ENCODE measurements around the gene AVPR2.

AVPR2 gene

DNA sequence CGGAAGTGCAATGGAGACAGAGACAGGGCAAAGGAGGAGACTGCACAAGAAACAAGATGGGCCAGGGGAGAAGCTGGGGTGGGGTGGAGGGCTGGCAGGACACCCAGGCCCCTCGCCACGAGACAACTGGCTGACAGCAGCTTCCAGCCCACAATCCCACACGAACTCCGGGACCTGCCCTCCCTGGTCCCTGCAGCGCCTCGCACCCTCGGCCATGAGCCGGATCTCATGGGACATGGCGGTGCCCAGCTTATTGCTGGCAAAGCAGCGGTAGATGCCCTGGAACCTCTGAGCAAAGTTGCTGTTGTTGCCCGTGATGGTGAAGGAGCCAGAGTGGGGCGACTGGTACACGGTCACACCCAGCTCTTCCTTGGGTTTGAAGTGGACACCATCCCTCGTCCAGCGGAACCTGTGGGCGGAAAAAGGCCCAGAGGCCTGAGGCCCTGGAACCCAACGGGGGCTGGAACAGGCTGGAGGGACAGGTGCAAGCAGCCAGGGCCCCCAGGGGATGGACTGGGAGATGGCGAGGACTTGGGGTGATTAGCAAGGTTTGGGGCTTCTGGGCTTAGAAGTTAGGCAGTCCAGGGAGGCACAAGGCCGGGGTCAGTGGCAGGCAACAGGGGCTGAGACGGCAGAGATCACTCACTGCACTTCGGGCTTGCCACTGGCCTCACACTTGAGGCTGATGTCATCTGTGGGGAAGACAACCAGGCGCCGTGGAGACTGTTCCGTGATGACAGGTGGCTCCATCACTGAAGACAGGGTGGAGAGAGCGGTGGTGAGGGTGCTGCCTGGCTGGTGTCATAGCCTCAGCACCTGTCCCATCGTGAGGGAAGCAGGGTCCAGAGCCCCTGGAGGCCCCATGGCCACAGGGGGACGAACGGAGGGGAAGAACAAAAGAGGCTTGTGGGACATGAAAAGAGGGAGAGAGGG lies 32.3 kb upstream of the AVPR2 start:
- no peak for DNase-seq

DNA sequence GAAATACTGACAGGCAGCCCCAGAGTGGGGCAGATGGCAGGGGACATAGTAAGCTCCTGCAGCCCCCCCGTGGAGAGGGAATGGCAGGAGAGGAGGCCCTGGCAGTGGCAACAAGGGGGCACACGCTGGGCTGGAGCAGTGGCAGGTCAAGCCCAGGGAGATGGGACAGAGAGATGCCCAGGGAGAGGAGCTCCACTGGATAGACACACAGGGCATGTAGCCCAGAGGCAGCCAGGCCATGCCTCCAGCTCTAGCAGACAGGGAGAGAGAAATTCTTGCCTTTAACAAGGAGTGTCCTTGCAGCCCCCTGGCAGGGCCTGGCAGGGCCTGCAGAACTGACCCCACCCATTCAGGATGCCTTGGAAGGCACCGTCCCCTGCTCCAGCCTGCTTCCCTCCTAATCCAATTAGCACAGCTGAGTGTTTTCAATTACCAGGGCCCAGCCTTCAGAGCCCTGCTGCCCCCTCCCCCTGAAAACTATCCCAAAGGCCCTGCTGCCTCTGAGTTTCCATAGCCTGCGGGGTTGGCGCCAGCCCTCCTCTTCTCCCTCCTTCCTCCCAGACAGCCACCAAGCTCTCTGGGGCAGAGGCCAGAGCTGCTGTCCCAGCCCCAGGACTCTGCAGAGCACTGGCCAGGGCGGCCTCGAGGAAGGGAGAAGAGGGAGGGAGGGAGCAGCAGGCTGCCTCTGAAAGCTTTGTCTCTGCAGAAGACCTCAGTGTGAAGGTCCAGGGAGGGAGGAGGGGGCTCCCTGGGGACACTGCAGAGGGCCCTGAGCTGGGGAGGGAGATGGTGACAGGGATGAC lies 31.0 kb upstream of the AVPR2 start:
- no peak for DNase-seq

DNA sequence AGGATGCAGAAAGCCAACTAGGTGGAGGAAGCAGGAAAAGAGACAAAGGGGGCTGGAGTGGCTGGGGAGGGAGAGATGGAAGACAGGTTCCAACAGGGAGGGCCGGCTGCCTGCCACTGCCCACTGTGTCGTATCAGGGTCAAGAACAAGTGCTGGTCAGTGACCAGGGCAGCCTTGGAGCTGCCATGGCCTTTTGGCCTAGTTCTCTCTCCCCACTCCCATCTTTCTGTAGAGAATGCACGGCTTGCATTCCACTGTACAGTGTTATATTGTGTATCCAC lies 30.4 kb upstream of the AVPR2 start:
- no peak for DNase-seq

DNA sequence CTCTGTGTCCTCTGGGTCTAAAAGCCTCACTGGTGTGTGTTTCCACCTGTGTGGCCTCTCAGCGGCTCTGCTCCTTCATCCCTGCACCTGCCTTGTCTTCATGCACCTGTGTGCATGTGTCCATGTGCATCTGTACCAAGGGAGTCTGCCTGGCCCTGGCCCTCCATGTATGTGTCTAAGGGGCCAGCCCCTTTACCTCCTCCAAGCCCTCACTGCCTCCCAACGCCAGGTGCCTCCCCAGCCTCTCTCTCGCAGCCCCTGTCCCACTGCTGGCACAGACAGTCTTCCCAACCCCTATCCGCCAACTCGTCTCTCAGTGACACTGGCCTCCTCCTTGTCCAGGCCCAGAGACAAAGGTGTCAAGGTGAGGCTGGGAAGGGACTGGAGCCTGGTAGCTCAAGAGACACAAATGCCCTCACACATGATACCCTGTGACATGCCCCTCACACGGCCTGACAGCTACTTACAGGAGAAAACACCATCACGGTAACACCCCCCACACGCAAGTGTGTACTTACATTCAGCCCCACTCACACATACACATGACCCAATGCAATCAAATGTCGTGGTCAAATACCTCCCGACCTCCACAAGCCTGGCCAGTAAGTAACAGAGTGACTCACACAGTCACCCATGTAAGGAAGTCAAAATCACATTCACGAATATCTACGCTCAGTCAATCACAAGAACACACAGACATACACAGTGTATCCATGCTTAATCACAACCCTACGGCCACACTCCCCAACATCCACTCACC lies 29.9 kb upstream of the AVPR2 start:
- DNase-seq = no peak

DNA sequence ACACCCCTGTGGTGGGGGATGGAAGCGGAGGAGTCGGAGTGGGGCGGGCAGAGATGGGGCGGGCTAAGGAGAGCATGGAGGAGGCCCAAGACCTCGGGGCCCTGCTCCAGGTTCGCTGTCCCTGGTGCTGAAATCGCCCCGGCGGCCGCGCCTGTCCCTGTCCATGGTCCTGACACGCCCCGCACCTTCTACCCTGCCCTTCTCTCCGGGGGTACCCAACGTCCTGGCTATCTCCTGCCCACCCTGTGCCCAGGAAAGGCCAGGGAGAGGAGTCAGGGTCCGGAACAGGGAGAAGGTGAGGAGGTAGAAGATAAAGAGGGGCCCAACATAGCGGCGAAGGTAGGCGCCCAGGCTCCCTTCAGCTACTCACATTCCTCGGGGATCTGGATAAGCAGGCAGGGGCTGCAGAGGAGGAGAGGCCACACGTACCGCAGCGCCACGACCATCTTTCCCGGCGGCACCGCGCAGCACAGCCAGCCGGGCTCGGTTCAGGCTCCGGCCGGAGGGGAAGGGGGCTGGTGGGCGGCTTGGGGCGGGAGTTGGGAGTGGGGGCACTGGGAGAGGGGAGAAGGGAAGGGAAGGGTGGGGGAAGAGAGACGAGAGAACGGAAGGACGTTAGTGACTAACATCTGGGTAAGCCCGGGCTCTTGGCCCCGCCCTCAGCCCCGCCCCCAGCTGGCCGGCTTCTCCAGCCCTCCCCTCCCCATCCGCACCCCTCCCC lies 28.9 kb upstream of the AVPR2 start:
- DNase-seq = peak; percentile 54

DNA sequence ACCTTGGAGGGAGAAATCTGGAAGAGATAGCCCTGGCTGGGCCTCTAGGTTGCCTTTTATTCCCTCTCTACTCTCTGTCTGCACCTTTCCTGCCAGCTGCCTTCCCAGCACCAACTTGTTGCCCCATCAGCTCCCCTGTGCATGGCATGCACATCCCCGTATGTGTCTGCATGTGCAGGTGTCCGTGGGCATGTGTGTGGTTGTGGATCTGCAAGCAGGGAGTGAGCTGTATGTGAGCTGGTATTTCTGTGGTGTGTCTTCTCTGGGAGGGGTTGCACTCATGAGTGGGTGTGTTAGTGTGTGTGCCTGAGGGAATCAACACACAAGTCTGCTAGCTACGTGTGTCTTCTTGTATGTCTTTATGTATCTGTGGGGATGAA lies 28.4 kb upstream of the AVPR2 start:
- DNase-seq = no peak

DNA sequence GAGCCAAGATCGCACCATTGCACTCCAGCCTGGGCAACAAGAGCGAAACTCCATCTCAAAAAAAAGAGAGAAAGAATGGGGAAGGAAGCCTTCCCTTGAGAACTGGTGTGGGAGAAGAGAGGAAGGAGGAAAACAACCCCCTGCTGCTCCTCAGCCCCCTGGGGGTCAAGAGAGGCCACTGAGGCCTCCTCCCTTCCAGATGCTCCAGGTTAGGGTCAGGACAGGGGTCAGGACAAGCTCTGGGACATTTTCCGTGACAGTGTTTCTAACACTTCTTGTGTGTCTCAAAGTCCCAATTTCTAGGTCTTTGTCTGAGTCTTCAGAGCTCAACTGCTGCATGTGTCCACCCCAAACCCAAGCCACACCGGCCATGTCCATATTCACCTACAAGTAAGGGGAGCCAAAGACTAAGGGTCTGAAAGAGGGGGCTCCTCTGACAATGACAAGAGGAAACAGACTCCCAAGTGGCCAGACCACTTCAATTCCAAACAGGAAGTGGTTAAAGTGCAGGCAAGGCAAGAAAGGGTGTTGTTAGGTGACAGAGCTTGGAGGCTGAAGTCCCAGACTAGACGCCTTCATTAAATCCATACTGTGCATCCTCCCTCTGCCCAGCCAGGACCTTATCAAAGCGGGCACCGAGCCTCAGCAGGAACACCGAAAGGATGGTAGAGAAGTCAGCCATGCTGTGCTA lies 26.8 kb upstream of the AVPR2 start:
- DNase-seq = no peak

DNA sequence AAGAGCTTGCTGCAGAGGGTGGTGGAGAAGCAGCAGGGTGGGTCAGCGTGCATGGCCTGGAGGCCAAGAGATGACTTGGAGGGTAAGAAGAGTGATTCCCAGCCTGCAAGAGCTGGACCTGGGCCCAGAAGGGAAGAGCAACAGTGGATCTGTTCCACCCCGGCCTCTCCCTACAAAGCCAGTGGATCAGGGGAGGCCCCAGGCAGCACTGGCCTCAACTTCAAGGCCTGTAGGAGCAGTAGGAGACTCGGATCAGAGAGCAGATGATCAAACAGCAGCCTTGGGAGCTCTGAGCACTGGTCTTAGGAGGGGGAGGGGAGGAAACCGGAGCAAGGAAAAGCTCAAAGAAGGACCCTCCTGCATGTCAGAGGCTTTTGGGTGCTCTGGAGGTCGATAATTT lies 26.1 kb upstream of the AVPR2 start:
- no peak for DNase-seq

DNA sequence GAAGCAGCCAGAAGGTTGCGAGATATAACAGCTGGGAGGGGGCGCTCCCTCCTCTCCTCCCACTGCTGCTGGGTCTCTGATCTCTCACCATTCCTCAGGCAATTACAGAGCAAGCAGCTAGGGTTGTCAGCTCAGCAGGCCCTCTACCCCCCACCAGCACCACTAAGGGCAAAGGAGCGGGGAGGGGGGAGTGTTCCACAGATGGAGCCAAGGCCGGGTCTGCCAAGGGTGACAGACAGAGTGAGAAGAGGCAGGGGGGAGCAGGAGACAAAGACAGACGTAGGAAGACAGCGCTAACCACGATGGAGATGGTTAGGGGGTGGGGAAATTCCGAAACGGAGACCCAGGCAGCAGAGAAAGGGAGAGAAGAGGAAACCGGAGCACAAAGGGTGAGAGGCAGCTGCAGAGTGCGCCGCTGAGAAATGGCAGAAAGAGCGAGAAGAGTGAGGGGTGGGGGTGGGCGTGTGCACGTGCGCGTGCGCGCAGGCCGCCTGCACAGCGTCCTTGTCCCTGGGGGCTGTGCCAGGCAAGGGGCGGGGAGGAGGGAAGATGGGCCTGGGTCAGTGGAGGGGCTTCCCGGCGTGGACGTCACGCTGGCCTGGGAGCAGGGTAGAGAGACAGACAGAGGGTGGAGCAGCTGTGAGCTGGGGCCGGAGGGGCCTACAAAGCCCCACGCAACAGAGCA lies 25.4 kb upstream of the AVPR2 start:
- DNase-seq = no peak

DNA sequence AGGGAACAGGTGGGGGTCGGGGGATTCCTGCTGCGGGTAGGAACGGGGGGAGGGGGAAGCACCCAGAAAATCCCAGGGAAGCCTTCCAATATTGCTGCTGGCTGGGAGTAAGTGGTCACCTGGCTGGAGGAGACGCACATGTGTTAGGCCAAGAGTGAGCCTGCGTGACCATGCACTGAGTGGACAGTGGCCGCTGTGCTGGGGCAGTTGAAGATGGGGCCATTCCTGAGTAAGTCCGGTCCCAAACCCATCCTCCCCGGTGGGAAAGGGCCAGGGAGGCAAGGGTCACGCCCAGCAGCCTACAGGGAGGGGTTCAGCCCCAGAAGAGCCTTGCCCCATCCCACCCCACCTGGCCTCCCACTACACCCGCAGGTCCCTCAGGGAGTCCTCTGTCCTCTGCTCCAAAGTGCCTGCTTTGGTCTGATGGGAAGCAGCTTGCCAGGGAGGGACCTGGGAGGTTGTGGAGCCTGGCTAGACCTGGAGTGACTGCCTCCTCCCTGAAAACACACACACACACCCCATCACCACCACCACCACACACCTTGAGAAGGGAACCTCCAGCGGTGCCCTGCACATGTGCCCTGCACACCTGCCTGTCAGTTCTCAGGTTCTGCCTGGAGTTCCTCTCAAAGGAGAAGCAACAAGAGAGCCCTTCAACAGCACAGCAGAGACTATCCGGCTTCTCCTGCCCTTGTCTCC lies 24.6 kb upstream of the AVPR2 start:
- no peak for DNase-seq

DNA sequence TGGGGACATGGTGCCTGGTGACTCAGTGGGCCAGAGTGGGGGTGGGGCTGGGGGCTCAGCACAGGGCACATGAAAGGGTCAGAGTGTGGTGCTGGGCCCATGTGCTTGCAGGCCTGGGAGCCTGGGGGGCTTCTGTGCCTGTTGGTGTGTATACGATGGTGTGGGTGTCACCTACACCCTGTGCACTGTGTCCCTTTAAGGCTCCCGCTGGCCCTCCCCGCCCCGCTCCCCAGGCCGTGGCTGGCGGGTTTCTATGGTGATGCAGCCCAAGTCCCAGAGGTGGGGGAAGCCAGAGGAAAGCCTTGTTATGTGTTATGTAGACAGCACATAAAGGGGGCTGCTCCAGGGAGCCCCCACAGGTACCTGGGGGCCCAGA lies 24.0 kb upstream of the AVPR2 start:
- DNase-seq = no peak

DNA sequence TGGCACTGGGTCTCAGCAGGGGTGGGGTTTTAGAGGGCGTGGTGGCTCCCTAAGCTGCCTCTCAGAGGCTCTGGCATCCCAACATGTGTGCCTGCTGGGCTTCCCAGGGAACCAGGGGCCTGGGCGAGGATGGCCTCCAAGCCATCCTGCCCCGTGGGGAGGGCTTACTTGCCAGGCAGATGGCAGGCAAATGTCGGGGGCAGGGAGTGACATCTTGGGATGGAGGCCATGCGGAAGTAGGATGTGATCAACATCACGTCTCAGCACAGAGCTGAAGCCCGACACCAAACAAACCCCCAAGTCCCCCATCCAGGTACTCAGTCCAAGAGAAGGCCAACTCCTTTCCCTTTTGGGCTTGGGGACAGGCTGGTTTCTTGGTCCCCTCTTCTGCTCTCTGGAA lies 23.2 kb upstream of the AVPR2 start:
- DNase-seq = no peak

DNA sequence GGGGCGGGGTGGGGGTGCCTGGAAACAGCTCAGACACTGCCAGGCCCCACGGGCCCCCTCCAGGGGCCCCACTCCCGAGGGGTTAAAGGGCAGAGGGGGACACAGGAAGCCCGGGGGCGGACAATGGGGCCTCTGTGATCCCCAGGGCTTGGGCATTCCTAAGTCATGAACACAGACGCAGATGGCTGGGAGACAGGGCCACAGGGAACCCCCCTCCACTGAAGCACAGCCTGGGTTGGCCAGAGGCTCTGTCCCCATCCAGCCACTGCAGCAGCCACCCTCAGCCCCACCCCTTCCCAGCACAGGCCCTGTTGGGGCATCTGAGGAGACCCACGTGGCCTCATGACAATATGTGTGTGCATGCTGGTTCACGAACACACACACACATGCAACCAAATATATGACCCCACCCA lies 22.4 kb upstream of the AVPR2 start:
- DNase-seq = no peak

DNA sequence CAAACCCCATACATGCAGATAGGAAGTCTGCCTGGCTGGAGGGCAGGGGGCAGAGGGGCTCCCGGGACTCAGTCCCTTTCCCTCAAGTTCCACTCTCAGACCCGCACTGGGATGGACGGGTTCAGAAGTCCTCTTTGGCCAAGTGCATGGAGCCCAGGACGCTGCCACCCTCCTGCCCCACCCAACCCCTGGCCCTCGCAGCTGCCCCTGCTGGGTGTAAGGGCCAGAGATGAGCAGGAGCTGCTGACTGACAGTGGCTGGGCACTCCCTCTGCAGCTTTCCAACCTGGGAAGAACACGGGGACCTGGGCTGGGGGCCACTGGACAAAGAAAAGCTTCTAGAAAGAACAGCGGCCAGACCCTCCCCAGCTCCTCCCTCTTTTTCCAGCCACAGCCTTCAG lies 21.9 kb upstream of the AVPR2 start:
- no peak for DNase-seq

DNA sequence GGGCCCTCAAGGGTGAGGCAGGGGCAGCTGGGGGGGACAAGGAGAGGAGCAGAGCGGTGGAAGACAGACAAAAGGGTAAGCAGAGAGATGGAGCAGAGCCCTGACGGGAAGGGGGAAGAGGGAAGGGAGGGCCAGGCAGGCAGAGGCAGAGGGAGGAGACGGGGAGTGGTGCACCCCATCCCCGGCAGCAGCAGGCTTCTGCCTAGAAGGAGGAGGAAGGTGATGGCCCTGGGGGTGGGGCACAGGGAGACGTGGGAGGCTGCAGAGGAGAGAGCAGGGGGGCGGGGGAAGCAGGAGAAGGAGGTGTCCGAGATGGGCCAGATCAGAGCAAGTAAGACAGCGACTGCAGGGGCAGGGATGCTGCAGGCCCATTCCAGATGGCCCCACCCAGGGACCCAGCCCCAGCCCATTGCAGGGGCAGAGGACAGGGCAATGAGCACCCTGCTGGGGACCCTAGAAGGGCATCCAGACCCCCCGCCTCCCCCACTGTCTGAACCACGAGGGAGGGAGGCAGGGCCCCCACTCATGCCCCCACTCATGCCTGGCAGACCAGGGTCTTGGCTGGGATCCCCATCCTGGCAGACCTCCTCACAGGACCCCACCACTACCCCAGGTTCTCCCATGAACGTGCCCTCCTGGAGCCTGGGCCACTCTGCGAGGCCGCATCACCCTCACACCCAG lies 21.2 kb upstream of the AVPR2 start:
- no peak for DNase-seq

DNA sequence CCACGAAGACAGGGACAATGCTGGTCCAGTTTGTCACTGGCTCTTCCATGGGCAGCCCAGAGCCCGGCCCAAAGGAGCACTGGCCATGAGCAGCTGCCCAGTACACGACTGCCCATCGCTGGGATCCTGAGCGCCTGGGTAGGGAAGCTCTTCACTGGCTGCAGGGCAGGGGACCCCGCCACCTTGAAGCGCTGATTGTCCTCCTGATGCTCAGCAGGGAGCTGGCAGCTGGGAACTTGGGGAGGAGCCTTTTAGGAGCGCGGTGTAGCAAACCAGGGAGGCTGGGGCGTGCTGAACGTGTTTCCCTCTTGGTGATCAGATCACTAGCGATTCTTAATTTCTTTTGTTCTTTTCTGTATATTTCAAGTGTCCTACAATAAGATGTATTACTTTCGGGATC lies 20.3 kb upstream of the AVPR2 start:
- no peak for DNase-seq

DNA sequence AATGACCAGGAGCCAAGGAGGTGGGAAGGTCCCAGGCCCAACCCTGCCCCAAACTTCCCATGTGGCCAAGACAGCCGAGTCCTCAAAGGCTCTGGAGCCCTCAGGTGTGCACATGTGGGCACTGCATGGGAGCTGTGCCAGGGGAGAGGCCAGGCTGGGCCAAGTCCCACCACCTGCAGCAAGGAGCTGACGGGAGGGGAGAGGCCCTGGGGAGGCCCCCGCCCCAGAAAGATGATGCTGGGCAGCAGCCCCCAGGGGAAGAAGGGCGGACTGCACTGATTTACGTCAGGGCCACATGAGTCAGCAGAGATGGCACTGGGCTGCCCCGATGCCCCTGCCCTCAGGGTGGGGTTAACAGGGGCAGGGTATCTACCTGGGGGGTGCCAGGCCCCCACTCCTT lies 19.9 kb upstream of the AVPR2 start:
- DNase-seq = no peak

DNA sequence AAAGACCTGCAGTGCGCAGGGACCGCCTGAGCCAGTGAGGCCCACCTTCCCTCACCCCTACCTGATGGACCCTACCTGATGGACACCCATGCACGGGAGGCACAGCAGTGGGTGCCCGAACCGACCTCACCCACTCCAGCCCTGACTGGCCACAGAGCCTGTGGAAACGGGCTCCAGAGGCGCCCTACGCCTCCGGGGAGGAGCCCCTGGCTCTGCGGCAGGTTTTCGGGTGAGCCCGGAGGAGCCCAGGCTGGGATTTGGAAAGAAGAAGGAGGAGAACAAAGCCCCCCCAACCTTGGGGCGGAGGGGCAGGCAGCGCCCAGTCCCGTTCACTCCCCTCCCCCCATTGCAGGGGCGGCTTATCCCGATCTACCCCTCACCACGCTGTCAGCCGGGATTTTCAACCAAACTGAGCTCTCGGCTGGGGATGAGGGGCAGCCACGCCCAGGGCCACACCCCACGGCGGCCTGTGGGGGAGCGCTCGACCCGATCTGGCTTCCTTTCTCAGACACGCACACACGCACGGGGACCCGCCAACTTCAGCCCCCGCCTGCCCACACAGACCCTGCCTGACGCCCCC lies 19.2 kb upstream of the AVPR2 start:
- no peak for DNase-seq

DNA sequence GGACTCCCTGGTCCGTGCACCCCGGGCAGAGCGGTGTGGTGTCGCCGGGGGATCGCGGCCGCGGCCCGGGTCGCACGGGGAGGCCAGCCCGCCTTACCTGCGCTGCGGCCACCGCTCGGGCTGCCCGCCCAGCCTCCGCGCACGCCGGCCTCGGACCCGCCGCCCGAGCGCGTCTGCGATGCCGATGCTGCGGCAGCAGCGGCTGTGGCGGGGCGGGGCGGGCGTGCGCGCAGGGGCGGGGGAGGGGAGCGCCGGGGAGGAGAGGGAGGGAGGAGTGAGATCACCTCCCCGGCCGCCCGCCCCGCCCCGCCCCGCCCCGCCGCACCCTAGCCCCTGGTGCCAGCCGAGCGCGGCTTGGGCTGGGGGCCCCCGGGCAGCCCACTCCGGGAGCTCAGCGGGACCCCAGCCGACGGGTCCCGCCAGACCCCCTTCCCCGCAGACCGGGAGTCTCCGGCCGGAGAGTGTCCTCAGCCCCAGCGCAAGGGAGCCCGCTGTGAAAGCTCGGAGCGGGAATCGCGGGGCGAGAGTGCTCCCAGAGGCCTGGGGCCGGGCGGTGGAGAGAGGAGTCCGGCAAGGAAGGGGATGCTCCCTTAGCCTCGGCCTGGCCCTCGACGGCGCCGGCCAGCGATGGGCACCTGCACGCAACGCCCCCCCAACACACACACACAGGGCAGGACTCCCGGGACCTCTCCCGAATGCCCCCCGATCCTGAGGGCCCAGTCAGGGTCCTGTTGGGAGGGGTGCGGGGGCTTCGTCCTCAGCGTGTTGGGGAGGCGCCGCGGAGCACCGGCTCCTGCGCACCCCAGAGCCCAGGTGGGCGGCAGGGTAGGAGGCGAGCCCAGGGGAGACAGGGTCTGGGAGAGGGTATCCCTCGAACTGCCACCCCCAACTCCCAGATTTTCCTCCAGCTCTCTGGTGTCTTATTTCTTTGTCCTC lies 18.2 kb upstream of the AVPR2 start, which contains the start of gene L1CAM:
Gene L1CAM, minus strand, starts transcription at position 206 of the 936 bp plus-strand sequence. CDS start 10,337 bp downstream, outside the sequence.
- DNase-seq = no peak

Data from activated CD4-positive, alpha-beta T cell treated with anti-CD3 and anti-CD28 coated beads, Interleukin-2, Interleukin-6, amounts not matched to agents 100 ng/mL and 50 ng/mL, durations not matched to agents 16 hours and 8 hours (primary cell).